Erythroblast (primary cell): ENCODE data around the gene MRPL37.

Source experiments
- GATA1 ChIP-seq: IDR thresholded peaks from 2 replicates; pipeline ENCODE4 v1.6.1; 2011; ENCODE audit warnings: low read depth, mild to moderate bottlenecking, control low read depth, low read length, moderate library complexity
- POLR2A ChIP-seq: IDR thresholded peaks from 2 replicates; pipeline ENCODE4 v1.6.1; 2011; ENCODE audit warnings: mild to moderate bottlenecking, low read length

- TF ChIP-seq POLR2A: no peak
- TF ChIP-seq GATA1: no peak
These were observed 36.4 kb upstream of the MRPL37 start for GRCh38 chr1:54163573-54163972.
